HG02798 (cell line): ENCODE results near the gene WWC2.

Source experiments
- ATAC-seq: cut with Tn5 transposase; IDR thresholded peaks from one replicate; pipeline ENCODE4 v1.9.1; 2021; ENCODE audit warnings: mild to moderate bottlenecking; ENCODE audit not compliant: unreplicated experiment, poor library complexity

The WWC2 gene

GRCh38 chr4:183364025-183364424 is 265.0 kb downstream of the WWC2 start:
- ATAC-seq: no peak

DNA sequence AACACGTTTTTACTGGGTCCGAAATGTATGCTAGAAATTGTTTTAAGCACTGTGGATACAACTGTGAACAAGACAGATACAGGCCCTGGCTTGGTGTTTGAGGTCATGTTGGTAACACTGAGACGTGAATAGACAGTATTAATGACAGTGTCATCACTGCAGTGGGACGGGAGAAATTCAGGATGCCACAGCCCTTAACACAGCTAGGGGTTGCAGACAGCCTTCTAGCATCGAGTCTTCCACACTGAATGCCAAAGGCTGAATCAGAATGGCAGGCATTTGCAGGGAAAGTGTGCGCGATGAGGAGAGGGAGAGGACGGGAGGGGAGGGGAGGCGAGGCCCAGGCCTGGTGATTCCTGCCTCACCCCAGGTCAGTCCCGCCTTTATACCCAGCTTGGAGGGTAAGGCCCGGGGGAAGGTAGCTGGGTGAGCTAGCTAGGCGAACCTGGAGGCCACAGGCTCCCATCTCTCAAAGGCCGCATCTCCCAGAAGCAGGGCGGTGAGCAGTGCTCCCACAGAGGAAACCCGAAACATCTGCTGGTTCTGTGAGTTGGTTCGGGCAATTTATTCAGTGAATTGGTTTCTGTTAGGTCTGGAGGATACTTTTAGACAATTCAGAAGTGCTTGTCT is 267.3 kb downstream of the WWC2 start:
- ATAC-seq: no peak

- no peak for ATAC-seq
These were observed 270.0 kb downstream of the WWC2 start for GRCh38 chr4:183369073-183369472.
